ENCODE results near the gene RCAN2. TPM values are rescaled to one million over a fixed set of nuclear protein-coding genes. Genes with fewer than 3 reads are reported as not detected.

The RCAN2 gene
- total RNA-seq, 4 donors from 2014 or later, result 4.7 to 23.1 (median 6.6) TPM

GRCh38 chr6:46273911-46274310, 217.3 kb downstream of the RCAN2 start:
- no peaks in the 10 kb centered on the region for H3K27me3 ChIP-seq
- no peak overlapping the region for H3K4me3 ChIP-seq
- TF ChIP-seq CTCF (IDR thresholded peaks at IDR 0.05) (no peak), POLR2A (IDR thresholded peaks at IDR 0.05) (no peak)
- H3K27ac ChIP-seq, result no peak overlapping the region
- no peaks in the 10 kb centered on the region for H3K36me3 ChIP-seq
- DNase-seq, result no peak
- H3K4me1 ChIP-seq, result no peaks in the 10 kb centered on the region
- no peaks in the 10 kb centered on the region for H3K9me3 ChIP-seq

- H3K9me3 ChIP-seq, result no peaks in the 10 kb centered on the region
- DNase-seq, result no peak
- no peak overlapping the region for H3K4me3 ChIP-seq
- H3K27ac ChIP-seq, result no peak overlapping the region
- H3K36me3 ChIP-seq, result no peaks in the 10 kb centered on the region
- TF ChIP-seq POLR2A (IDR thresholded peaks at IDR 0.05) (no peak), CTCF (IDR thresholded peaks at IDR 0.05) (no peak)
- H3K4me1 ChIP-seq, result no peaks in the 10 kb centered on the region
- H3K27me3 ChIP-seq, result no peaks in the 10 kb centered on the region
Measured at GRCh38 chr6:46271728-46272127, 219.5 kb downstream of the RCAN2 start.

GRCh38 chr6:46271107-46271506, 220.1 kb downstream of the RCAN2 start:
- no peaks in the 10 kb centered on the region for H3K9me3 ChIP-seq
- no peak overlapping the region for H3K4me3 ChIP-seq
- no peak for DNase-seq
- no peaks in the 10 kb centered on the region for H3K36me3 ChIP-seq
- no peak overlapping the region for H3K27ac ChIP-seq
- H3K4me1 ChIP-seq, result no peaks in the 10 kb centered on the region
- TF ChIP-seq POLR2A (IDR thresholded peaks at IDR 0.05), result no peak
- TF ChIP-seq CTCF (IDR thresholded peaks at IDR 0.05), result no peak
- no peaks in the 10 kb centered on the region for H3K27me3 ChIP-seq

GRCh38 chr6:46270336-46270735, 220.9 kb downstream of the RCAN2 start:
- no peak overlapping the region for H3K4me3 ChIP-seq
- H3K9me3 ChIP-seq, result no peaks in the 10 kb centered on the region
- no peaks in the 10 kb centered on the region for H3K36me3 ChIP-seq
- TF ChIP-seq CTCF (IDR thresholded peaks at IDR 0.05), result no peak
- no peak for TF ChIP-seq POLR2A (IDR thresholded peaks at IDR 0.05)
- H3K4me1 ChIP-seq, result no peaks in the 10 kb centered on the region
- no peaks in the 10 kb centered on the region for H3K27me3 ChIP-seq
- no peak for DNase-seq
- H3K27ac ChIP-seq, result no peak overlapping the region

GRCh38 chr6:46269447-46270229, 221.6 kb downstream of the RCAN2 start:
- no peak overlapping the region for H3K27ac ChIP-seq
- no peak overlapping the region for H3K4me3 ChIP-seq
- TF ChIP-seq POLR2A (IDR thresholded peaks at IDR 0.05), result no peak
- no peak for TF ChIP-seq CTCF (IDR thresholded peaks at IDR 0.05)
- H3K36me3 ChIP-seq, result no peaks in the 10 kb centered on the region
- H3K4me1 ChIP-seq, result no peaks in the 10 kb centered on the region
- no peaks in the 10 kb centered on the region for H3K9me3 ChIP-seq
- H3K27me3 ChIP-seq, result no peaks in the 10 kb centered on the region
- no peak for DNase-seq
